Neuronal stem cell (in vitro differentiated cells): ENCODE results near the gene MGST2.

Source experiments
- DNase-seq: peaks from one replicate; pipeline ENCODE4 v3.0.0-alpha.2; 2013; ENCODE audit warnings: low spot score
- H2AFZ ChIP-seq: one replicate; pipeline ENCODE4 v1.6.1; 2013; ENCODE audit warnings: mild to moderate bottlenecking, low read length, inconsistent platforms
- H2AK5ac ChIP-seq: 2 replicates; pipeline ENCODE4 v1.6.1; 2013; ENCODE audit warnings: low read depth, mild to moderate bottlenecking, inconsistent platforms, low read length, moderate library complexity, mixed read lengths
- H2BK120ac ChIP-seq: 2 replicates; pipeline ENCODE4 v1.6.1; 2013; ENCODE audit warnings: low read depth, mild to moderate bottlenecking, inconsistent platforms, low read length, moderate library complexity, mixed read lengths
- H2BK12ac ChIP-seq: one replicate; pipeline ENCODE4 v1.6.1; 2013; ENCODE audit warnings: low read length, inconsistent platforms
- H2BK15ac ChIP-seq: 2 replicates; pipeline ENCODE4 v1.6.1; 2013; ENCODE audit warnings: mild to moderate bottlenecking, low read length, inconsistent platforms, mixed read lengths
- H2BK5ac ChIP-seq: one replicate; pipeline ENCODE4 v1.6.1; 2013; ENCODE audit warnings: inconsistent platforms, mild to moderate bottlenecking, low read length, moderate library complexity
- H3K14ac ChIP-seq: one replicate; pipeline ENCODE4 v1.6.1; 2013; ENCODE audit warnings: low read length, inconsistent platforms
- H3K18ac ChIP-seq: 2 replicates; pipeline ENCODE4 v1.6.1; 2013; ENCODE audit warnings: low read length, inconsistent platforms
- H3K23ac ChIP-seq: 2 replicates; pipeline ENCODE4 v1.6.1; 2013; ENCODE audit warnings: low read depth, mild to moderate bottlenecking, mixed read lengths, low read length, inconsistent platforms; ENCODE audit not compliant: poor library complexity
- H3K27ac ChIP-seq: replicated peaks from 3 replicates; pipeline ENCODE4 v1.5.1; 2013; ENCODE audit warnings: low read length, inconsistent platforms
- H3K27me3 ChIP-seq, 3 experiments: 2 replicates each; pipeline ENCODE4 v1.6.1; 2013; ENCODE audit warnings: low read length in 3 of 3, mild to moderate bottlenecking in 2 of 3, inconsistent platforms in 1 of 3, low read depth in 1 of 3, mixed read lengths in 1 of 3, moderate library complexity in 1 of 3; ENCODE audit not compliant: control insufficient read depth in 3 of 3, insufficient read depth in 3 of 3
- H3K36me3 ChIP-seq, 2 donors: replicated peaks in 1 of 2; 2 replicates each; pipeline ENCODE4 v1.6.1; 2013; ENCODE audit warnings: low read length in 2 of 2; ENCODE audit not compliant: control insufficient read depth in 2 of 2, insufficient read depth in 2 of 2
- H3K4ac ChIP-seq: 2 replicates; pipeline ENCODE4 v1.6.1; 2013; ENCODE audit warnings: inconsistent platforms, mild to moderate bottlenecking, low read length, moderate library complexity
- H3K4me1 ChIP-seq, 2 donors: 1 replicate in 1 of 2; 2 replicates in 1 of 2; pipeline ENCODE4 v1.6.1; 2013; ENCODE audit warnings: low read length in 2 of 2, low read depth in 1 of 2; ENCODE audit not compliant: control insufficient read depth in 2 of 2, insufficient read depth in 1 of 2
- H3K4me2 ChIP-seq: one replicate; pipeline ENCODE4 v1.6.1; 2013; ENCODE audit warnings: mild to moderate bottlenecking, low read length, inconsistent platforms; ENCODE audit not compliant: insufficient read depth, poor library complexity, severe bottlenecking
- H3K4me3 ChIP-seq, 2 donors: 2 replicates each; pipeline ENCODE4 v1.5.1; 2013; ENCODE audit warnings: low read length in 2 of 2, mild to moderate bottlenecking in 2 of 2, inconsistent platforms in 1 of 2, moderate library complexity in 1 of 2
- H3K79me1 ChIP-seq: one replicate; pipeline ENCODE4 v1.6.1; 2013; ENCODE audit warnings: low read depth, mild to moderate bottlenecking, inconsistent platforms, low read length, moderate library complexity
- H3K9ac ChIP-seq: one replicate; pipeline ENCODE4 v1.6.1; 2013; ENCODE audit warnings: mild to moderate bottlenecking, low read depth, low read length, inconsistent platforms; ENCODE audit not compliant: poor library complexity
- H3K9me3 ChIP-seq, 2 donors: replicated peaks in 1 of 2; 2 replicates each; pipeline versions ENCODE3 to v1.6.1; 2013; ENCODE audit warnings: low read length in 2 of 2, mild to moderate bottlenecking in 2 of 2, inconsistent platforms in 1 of 2, low read depth in 1 of 2, mixed read lengths in 1 of 2, moderate library complexity in 1 of 2; ENCODE audit not compliant: control insufficient read depth in 2 of 2, insufficient read depth in 1 of 2
- H4K8ac ChIP-seq: one replicate; pipeline ENCODE4 v1.6.1; 2013; ENCODE audit warnings: low read depth, mild to moderate bottlenecking, inconsistent platforms, low read length, moderate library complexity
- H4K91ac ChIP-seq: one replicate; pipeline ENCODE4 v1.6.1; 2013; ENCODE audit warnings: low read length, low read depth, mild to moderate bottlenecking, inconsistent platforms; ENCODE audit not compliant: poor library complexity
- WGBS, 2 donors: extraction: QIAGEN DNeasy Blood & Tissue Kit; methylation state at CpG; one replicate each; pipeline ENCODE4 v1.1.7; 2013; ENCODE audit warnings: missing lambda C conversion rate in 2 of 2, mixed read lengths in 1 of 2; ENCODE audit not compliant: insufficient read length in 2 of 2, insufficient replicate concordance in 1 of 2; ENCODE audit errors: extremely low coverage in 2 of 2; 5-methylcytosine and 5-hydroxymethylcytosine counted together

Gene MGST2

GRCh38 chr4:139669335-139669734 lies 3.7 kb downstream of the MGST2 start:
- no peak overlapping the region for H3K4me3 ChIP-seq
- no CpG with 5 or more reads among the region's 6 CpGs for WGBS, 2 donors
- no peak overlapping the region for H3K4ac ChIP-seq
- no peaks in the 10 kb centered on the region for H3K79me1 ChIP-seq
- no peak overlapping the region for H4K8ac ChIP-seq
- H2BK12ac ChIP-seq = no peak overlapping the region
- no peak overlapping the region for H3K4me2 ChIP-seq
- DNase-seq = no peak
- peaks cover 0 to 3% of the 10 kb centered on the region in 2 donors for H3K36me3 ChIP-seq
- H4K91ac ChIP-seq = no peak overlapping the region
- H3K27me3 ChIP-seq = no peaks in the 10 kb centered on the region
- no peak overlapping the region for H3K27ac ChIP-seq
- no peak overlapping the region for H2AFZ ChIP-seq
- H3K18ac ChIP-seq = no peak overlapping the region
- no peak overlapping the region for H3K14ac ChIP-seq
- H3K9ac ChIP-seq = no peak overlapping the region
- H2AK5ac ChIP-seq = no peak overlapping the region
- H3K4me1 ChIP-seq = peaks cover 3 to 18% of the 10 kb centered on the region in 2 donors
- no peak overlapping the region for H3K23ac ChIP-seq
- no peak overlapping the region for H2BK120ac ChIP-seq
- H2BK5ac ChIP-seq = no peak overlapping the region
- H3K9me3 ChIP-seq = no peaks in the 10 kb centered on the region
- no peak overlapping the region for H2BK15ac ChIP-seq

- H4K8ac ChIP-seq = no peak overlapping the region
- DNase-seq = no peak
- WGBS, 2 donors = no CpG with 5 or more reads among the region's 6 CpGs
Observed at GRCh38 chr4:139669890-139670289, 4.3 kb downstream of the MGST2 start.

GRCh38 chr4:139670775-139671174 lies 5.2 kb downstream of the MGST2 start:
- DNase-seq = no peak
- Histone ChIP-seq H4K8ac (no peak overlapping the region), H3K4me3 (no peak overlapping the region), H3K4me1 (peaks cover 3 to 14% of the 10 kb centered on the region in 2 donors), H3K23ac (no peak overlapping the region), H3K14ac (no peak overlapping the region), H4K91ac (no peak overlapping the region), H3K27me3 (no peaks in the 10 kb centered on the region), H3K27ac (no peak overlapping the region), H2AFZ (no peak overlapping the region), H3K4me2 (no peak overlapping the region), H3K4ac (no peak overlapping the region), H3K9me3 (no peaks in the 10 kb centered on the region), H2BK120ac (no peak overlapping the region), H3K79me1 (no peaks in the 10 kb centered on the region), H3K36me3 (peaks cover 0 to 3% of the 10 kb centered on the region in 2 donors), H2BK5ac (no peak overlapping the region), H2BK12ac (no peak overlapping the region), H3K9ac (no peak overlapping the region), H2AK5ac (no peak overlapping the region), H2BK15ac (no peak overlapping the region), H3K18ac (no peak overlapping the region)
- WGBS, 2 donors = no CpG with 5 or more reads among the region's 3 CpGs

More at GRCh38 chr4:139669890-139670289, 4.3 kb downstream of the MGST2 start:
- Histone ChIP-seq H2BK15ac (no peak overlapping the region), H3K79me1 (no peaks in the 10 kb centered on the region), H3K4me1 (peaks cover 3 to 18% of the 10 kb centered on the region in 2 donors), H3K14ac (no peak overlapping the region), H3K18ac (no peak overlapping the region), H3K4ac (no peak overlapping the region), H2BK5ac (no peak overlapping the region), H2BK12ac (no peak overlapping the region), H3K36me3 (peaks cover 0 to 3% of the 10 kb centered on the region in 2 donors), H3K27ac (no peak overlapping the region), H3K4me3 (no peak overlapping the region), H3K27me3 (no peaks in the 10 kb centered on the region), H2AFZ (no peak overlapping the region), H3K9ac (no peak overlapping the region), H2BK120ac (no peak overlapping the region), H3K4me2 (no peak overlapping the region), H3K23ac (no peak overlapping the region), H4K91ac (no peak overlapping the region), H2AK5ac (no peak overlapping the region), H3K9me3 (no peaks in the 10 kb centered on the region)

- H3K36me3 ChIP-seq = peaks cover 0 to 3% of the 10 kb centered on the region in 2 donors
- H4K8ac ChIP-seq = no peak overlapping the region
- no peak overlapping the region for H4K91ac ChIP-seq
- no peak for DNase-seq
- no peak overlapping the region for H2BK5ac ChIP-seq
- no peak overlapping the region for H3K4me2 ChIP-seq
- H2BK12ac ChIP-seq = no peak overlapping the region
- peaks cover 0 to 3% of the 10 kb centered on the region in 2 donors for H3K9me3 ChIP-seq
- no peak overlapping the region for H3K14ac ChIP-seq
- no peak overlapping the region for H3K23ac ChIP-seq
- no peak overlapping the region for H2BK120ac ChIP-seq
- no peak overlapping the region for H2BK15ac ChIP-seq
- H3K79me1 ChIP-seq = no peaks in the 10 kb centered on the region
- no peaks in the 10 kb centered on the region for H3K27me3 ChIP-seq
- H3K4me1 ChIP-seq = peaks cover 0 to 7% of the 10 kb centered on the region in 2 donors
- H3K9ac ChIP-seq = no peak overlapping the region
- no peak overlapping the region for H3K4ac ChIP-seq
- no peak overlapping the region for H2AK5ac ChIP-seq
- no peak overlapping the region for H3K27ac ChIP-seq
- H3K18ac ChIP-seq = no peak overlapping the region
- no CpG with 5 or more reads among the region's 2 CpGs for WGBS, 2 donors
- H2AFZ ChIP-seq = no peak overlapping the region
- no peak overlapping the region for H3K4me3 ChIP-seq
Observed at GRCh38 chr4:139672215-139672614, 6.6 kb downstream of the MGST2 start.
